Hepatic stellate cell (primary cell): ENCODE results near the gene ADGRG7.
"Not testable (repeated sequence)": the region's sequence is repeated elsewhere in the genome, so short reads cannot be mapped to it uniquely, and the experiment has no call there.

ENCODE experiments used
- DNase-seq: peaks from one replicate; pipeline ENCODE4 v3.0.0; 2011; ENCODE audit warnings: low spot score

ADGRG7 gene, protein sequence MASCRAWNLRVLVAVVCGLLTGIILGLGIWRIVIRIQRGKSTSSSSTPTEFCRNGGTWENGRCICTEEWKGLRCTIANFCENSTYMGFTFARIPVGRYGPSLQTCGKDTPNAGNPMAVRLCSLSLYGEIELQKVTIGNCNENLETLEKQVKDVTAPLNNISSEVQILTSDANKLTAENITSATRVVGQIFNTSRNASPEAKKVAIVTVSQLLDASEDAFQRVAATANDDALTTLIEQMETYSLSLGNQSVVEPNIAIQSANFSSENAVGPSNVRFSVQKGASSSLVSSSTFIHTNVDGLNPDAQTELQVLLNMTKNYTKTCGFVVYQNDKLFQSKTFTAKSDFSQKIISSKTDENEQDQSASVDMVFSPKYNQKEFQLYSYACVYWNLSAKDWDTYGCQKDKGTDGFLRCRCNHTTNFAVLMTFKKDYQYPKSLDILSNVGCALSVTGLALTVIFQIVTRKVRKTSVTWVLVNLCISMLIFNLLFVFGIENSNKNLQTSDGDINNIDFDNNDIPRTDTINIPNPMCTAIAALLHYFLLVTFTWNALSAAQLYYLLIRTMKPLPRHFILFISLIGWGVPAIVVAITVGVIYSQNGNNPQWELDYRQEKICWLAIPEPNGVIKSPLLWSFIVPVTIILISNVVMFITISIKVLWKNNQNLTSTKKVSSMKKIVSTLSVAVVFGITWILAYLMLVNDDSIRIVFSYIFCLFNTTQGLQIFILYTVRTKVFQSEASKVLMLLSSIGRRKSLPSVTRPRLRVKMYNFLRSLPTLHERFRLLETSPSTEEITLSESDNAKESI

DNA sequence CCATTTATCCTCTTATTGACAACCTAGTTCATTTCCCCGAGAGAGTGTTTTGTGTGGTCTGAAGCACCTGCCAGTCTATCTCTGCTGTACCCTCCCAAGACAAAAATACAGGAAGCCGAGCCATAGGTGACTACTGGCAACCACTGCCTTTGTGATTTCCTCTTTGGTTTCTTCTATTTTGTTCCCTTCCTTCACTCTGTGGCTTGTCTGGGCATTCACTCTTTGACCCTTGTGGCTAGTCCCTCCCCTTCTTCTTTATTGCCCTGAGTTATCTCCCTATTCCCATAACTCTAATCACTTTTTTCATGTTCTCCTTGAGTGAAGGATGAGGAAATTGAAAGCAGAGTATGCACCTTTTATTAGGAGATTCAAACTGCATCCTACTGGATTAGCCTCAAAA is at the start of gene ADGRG7:
Gene ADGRG7 (plus strand): TSS at position 297 of the 400 bp plus-strand sequence. CDS start 256 bp downstream, outside the sequence.
- no peak for DNase-seq

DNA sequence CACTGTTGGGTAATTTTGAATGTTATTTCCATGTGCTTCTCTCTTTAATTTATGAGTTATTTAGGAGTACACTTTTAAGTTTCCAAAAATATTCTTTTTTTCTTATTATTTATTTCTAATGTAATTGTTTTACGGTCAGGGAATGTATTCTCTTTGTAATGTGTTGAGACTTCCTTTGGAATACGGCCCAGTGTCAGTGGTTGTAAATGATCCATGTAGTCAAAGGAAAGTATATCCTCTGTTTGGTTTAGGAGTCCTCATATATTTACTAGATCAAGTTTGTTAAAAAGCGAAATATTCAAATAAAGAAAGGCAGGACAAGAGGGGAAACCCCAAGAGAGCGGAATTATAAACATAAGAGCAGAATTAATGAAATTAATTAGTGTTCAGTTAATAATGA is 49.0 kb upstream of the ADGRG7 start:
- DNase-seq = no peak

DNA sequence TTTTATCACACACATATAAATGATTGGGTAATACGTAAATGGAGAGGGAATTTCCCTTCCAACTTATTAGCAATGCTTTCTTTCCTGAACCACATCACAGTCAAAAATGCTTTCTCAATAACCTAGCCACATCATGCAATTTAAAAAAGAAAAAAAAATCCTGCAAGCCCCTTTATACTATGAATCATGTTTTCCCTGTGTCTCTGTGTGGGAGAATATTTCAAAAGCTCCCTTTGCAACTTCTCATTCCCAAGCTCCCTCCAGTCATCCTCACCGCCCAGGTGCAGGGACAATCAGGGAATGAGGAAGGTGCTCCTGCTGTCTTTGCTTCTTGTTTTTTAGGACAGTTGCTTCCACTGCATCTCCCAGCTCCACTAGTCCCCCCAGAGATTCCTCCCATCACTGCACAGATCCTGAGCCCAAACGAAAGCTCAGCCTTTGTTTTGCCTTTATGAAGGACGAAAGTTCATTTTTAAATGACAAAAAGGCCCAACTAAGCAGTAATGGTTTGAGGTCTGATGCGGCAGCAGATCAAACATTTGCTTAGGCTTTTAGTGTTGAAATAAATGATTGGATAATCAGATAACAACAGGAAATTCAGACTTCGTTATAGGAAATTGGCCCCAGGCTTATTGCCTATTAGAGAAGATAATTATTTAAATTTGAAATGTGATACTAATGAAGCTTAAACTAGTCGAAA is 47.8 kb upstream of the ADGRG7 start:
- DNase-seq = no peak

DNA sequence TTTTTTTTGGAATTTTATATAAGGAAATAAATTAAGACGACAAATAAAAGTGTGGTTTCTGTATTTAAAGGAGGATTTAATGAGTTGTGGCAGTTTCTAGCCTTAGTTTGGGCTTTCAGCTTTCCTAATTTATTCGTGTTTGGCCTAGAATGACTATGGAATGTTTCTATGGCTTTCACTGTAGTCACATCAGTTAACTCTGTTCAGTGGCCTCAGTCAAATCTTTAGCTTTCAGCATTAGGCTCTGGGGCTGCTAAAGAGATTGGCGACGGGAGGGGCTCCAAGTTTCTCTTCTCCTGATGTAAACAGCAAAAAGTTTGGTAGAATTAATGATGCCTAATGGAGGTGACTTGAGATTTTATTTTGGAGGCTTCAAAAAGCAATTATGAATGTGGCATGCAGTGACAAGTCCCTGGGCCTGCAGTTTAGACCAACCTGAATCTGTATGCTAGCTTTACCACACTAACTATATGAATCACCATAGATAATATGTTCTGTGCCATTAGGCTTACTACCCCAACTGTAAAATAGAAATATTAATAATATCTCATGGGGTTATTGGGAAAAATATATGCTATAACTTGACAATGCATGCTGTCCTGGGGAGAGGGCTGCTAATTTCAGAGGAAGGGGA is 47.1 kb upstream of the ADGRG7 start:
- no peak for DNase-seq

DNA sequence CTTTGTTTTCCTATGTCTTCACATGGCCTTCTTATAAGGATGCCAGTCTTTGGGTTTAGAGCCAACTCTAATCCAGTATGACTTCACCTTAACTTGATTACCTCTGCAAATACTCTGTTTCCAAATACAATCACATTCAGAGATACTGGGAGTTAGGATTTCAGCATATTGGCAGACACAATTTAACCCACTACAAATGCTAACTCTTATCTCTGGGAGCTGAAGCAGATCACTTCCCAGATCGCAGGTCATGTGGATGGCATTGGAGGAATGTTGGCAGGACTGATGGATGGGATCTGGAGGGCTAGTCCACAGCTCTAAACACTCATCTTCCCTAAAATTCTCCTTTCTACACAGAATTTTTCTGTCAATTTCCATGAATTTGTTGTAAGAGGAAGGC is 46.2 kb upstream of the ADGRG7 start:
- DNase-seq = no peak

DNA sequence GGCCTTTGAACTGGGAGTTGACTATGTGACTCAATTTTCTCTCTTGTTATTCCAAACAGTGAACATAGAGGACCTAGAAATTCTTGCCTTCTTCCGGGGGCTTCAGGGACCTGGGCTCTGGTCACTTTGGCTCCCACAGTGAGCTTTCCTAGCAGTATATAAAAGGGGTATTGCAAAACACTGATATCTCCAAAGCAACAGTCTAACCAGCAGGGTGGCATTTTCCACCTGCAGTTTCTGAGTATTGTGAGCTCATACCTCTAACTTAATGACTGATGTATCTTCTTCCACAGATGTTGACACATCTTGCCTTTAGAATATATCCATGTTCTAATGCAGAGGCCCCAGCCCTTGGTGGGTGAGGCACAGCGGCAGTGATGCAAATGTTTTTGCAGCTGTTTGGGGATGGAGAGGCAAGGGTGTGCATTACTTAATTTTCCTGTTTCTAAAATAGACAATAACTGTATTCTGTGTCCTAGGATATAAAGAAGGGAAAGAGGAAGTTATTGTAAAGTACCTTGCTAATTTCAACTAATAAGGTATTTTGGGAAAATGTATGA is 45.7 kb upstream of the ADGRG7 start:
- DNase-seq = no peak

- no peak for DNase-seq
Observed at GRCh38 chr3:100570811-100571210, 38.6 kb upstream of the ADGRG7 start.

DNA sequence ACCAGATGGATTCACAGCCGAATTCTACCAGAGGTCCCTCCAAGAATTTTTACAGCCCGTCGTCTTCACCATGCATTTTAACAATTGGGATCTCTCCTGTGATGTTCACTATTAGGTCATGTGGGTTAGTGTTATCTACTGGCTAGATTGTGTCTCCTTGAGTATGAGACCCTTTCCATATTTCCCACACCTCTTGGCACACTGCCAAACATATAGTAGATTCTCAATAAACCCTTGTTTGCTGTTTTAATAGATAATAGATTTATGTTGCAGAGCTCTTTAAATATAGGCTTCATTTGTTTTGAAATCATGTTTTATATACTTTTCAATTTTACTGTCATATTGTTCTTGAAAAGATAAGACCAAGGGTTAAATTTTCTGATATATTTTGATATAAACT is 34.9 kb upstream of the ADGRG7 start:
- DNase-seq = no peak

DNA sequence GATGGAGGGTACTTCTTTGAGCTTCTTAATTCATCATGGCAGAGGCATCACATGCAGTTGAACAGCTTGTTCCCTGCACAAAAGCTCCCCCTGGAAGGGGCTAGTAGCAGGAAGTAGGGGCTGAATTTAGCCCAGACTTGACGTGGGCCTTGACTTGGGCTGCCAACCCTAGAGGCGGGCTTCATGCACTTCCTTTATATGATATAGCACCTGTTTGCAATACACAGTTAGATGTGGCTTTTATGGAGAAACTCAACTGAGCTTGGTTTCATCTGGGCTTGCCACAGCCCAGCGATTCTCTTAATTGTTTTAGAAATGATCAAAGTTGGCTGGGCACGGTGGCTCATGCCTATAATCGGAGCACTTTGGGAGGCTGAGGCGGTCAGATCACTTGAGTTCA is 33.7 kb upstream of the ADGRG7 start:
- no peak for DNase-seq

DNA sequence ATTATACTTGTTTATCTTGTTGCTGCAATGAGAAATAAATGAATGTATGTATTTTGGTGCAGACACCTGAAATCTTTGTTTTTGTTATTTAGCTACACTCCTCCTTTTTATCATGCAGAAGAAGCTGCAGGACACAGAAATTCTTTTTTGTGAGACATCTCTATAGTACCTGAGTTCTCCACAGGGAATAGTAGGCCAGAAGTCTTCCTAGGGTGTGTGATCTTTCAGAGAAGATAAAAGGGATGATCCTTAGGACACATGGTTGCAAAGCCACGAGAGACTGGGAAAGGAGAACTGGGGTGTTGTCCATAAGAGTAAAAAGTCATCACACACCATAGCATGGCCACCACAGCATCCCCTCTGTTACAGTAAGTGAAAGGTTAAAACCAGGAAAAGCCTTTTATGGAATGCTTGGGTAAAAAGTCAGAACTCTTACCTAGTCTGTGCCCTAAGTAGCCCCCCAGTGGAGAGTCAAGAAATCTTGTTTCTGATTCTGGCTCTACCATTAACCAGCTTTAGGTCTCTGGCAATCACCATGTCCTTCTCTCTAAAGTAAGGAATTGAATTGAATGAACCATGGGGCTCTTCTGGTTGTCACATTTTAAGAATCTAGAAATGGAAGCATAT is 31.9 kb upstream of the ADGRG7 start:
- DNase-seq = no peak

DNA sequence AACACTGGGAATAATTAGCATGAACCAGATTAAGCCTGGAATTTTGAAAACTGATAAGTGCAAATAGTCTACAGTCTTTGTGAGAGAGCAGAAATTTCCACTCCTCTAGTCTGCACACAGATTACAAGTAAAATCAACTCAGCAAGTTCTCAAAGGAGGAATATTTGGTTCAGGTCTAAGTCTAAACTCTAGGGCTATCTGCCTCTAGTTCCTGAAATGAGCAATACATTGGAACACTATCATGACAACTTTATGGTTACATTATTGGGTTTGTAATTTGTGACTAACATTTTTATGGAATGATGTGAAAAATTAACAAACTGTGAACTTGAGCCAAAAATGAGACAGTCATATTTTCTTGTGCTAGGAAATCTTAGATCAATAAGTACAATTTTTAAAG is 30.8 kb upstream of the ADGRG7 start:
- DNase-seq = no peak

- no peak for DNase-seq
Observed at GRCh38 chr3:100580147-100580546, 29.3 kb upstream of the ADGRG7 start.

- no peak for DNase-seq
Observed at GRCh38 chr3:100581650-100582049, 27.8 kb upstream of the ADGRG7 start.

DNA sequence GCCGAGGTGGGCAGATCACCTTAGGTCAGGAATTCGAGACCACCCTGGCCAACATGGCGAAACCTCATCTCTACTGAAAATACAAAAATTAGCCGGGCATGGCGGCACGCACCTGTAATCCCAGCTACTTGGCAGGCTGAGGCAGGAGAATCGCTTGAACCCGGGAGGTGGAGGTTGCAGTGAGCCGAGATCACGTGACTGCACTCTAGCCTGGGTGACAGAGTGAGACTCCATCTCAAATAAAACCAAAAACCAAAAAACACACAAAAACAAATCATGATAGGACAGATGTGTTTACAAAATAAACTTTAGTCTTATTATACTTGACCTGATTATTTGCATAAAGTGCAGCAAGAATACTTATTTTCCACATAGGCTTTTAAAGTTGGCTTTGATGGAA is 27.2 kb upstream of the ADGRG7 start:
- not testable (repeated sequence) for DNase-seq

GRCh38 chr3:100584101-100584660 is 25.2 kb upstream of the ADGRG7 start:
- DNase-seq = no peak

DNA sequence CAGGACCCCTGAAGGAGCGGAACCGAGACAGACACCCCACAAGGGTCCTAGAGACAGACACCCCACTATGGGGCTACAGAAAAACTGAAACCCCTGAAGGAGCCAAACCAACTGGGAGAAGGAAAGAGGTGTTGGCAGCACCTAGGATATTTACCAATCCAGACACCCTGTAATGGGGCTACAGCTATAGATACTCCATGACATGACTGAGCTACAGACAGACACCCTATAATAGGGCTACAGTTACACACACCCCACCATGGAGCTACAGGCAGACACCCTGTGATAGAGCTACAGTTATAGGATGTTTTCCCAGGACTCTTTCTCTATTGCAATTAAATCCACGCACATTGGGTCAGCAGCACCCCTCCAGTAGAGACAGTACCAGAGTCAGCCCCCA is 22.6 kb upstream of the ADGRG7 start:
- no peak for DNase-seq

DNA sequence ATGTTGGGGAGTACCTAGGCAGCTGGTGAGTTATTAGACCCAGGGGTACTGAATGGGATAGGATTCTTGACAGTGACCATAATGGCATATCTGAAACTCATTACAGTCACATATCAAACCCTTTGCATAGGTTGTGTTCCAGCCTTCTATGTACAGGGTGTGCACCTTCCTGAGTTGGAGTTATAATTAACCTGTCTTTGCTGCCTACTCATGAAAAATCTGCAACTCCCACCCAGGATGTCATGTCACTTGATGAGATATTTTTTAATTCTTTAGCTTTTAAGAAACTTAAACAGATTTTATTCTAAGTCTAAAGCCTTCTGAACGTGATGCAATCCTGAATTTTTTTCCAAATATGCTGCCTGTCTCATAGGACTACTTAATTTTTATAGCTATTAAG is 21.1 kb upstream of the ADGRG7 start:
- DNase-seq = no peak

DNA sequence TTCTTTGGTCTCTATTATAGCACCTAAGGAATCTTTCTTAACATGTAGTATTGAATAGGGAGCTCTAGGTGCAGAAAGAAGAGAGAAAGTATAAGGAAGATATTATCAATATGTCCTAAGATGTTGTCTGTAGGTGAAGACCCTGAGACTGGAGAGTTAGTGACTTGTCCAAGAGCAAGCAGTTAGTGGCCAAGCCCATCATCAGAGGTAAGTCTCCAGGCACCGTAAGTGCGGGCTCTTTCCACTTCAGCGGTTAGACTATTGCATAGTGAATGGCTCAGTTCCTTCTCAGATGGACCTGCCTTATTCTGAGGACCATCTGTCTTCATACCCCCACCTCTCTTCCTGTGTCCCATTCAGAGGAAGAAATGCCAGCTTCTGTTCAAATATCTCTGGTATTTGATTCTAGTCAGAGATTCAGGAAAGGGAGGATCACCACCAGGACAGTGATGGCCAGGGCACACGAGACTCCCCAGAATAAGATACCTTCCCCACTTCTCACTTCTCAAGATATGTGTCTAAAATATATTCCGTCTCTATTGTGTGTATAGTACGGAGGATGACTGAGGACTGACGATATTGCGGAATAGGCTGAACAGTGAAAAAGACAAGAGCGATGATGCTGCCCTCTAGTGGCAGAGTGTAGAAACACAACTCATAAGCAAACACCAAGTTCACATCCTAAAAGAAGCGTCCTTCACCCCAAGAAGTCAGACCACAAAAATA is 19.1 kb upstream of the ADGRG7 start:
- DNase-seq = peak; percentile 42

DNA sequence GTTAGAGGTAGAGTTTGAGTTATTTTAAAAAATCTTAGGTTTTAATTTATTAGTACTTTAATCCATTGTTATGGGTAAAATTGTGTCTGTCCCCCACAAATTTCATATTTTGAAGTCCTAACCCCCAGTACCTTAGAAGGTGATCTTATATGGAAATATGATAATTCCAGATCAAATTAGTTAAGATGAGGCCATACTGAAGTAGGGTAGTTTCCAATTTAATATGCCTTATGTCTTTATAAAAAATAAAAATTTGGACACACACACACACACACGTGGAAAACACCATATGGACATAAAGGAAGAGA is 18.6 kb upstream of the ADGRG7 start:
- no peak for DNase-seq

DNA sequence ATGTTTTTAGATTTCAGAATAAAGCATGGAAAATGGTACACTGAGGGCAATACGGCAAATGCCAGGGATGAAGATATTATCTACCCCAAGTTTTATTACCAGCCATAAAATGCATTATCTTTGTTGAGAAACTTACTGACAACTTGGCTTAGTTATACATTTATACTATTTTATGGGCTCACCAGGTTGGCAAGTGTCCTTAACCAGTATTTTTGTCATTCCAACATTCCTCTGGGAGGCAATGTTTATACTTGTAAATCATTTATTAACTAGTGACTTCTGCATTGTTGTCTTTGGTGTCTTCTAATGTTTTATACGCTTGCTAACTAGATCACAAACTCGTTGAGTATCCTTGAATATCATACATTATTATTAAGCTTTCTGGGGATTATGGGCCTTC is 18.0 kb upstream of the ADGRG7 start:
- DNase-seq = no peak
